Psoas muscle (tissue), 8 donors: ENCODE data around the gene SGO2. TPM values are rescaled to one million over a fixed set of nuclear protein-coding genes. Genes with fewer than 3 reads are reported as not detected.

Experiments
- ATAC-seq, 4 donors: fragments of 200-7000 bp; cut with Tn5 transposase; one replicate each; pipeline ENCODE4 v1.9.1; 2020; ENCODE audit warnings: moderate library complexity in 3 of 4, mild to moderate bottlenecking in 2 of 4
- DNase-seq, 2 donors: peaks; one replicate each; pipeline ENCODE4 v3.0.0-alpha.2; 2020
- H3K27ac ChIP-seq: fragments of 200-600 bp; one replicate; pipeline ENCODE4 v1.8.0; 2022
- H3K27me3 ChIP-seq, 3 donors: fragments of 200-600 bp in 1 of 3; one replicate each; pipeline versions ENCODE4 v1.6.1 to v1.8.0; 2013 to 2022; ENCODE audit warnings: low read length in 2 of 3, mild to moderate bottlenecking in 2 of 3, moderate library complexity in 1 of 3; ENCODE audit not compliant: insufficient read depth in 3 of 3
- H3K36me3 ChIP-seq, 2 donors: fragments of 200-600 bp in 1 of 2; one replicate each; pipeline versions ENCODE4 v1.6.1 to v1.8.0; 2013 to 2022; ENCODE audit warnings: low read depth in 1 of 2, mild to moderate bottlenecking in 1 of 2, moderate library complexity in 1 of 2; ENCODE audit not compliant: insufficient read depth in 1 of 2
- H3K4me1 ChIP-seq: fragments of 200-600 bp; one replicate; pipeline ENCODE4 v1.8.0; 2022
- H3K4me3 ChIP-seq: fragments of 200-600 bp; one replicate; pipeline ENCODE4 v1.8.0; 2022; ENCODE audit warnings: mild to moderate bottlenecking
- H3K9me3 ChIP-seq: fragments of 200-600 bp; one replicate; pipeline ENCODE4 v1.8.0; 2022
- WGBS, 3 donors: extraction: QIAGEN DNeasy Blood & Tissue Kit; methylation state at CpG; one replicate each; pipeline versions ENCODE4 v1.1.6 to v1.1.7; 2013; 5-methylcytosine and 5-hydroxymethylcytosine counted together
- intact Hi-C, 2 donors: fragments of 100-400 bp; cut with DNase I; formaldehyde crosslinking; loops; one replicate each; pipeline versions ENCODE4 v1.11.0 to v1.14.2; 2022
- polyA plus RNA-seq, 3 donors: library from polyadenylated mRNA; stranded (reverse); fragments of 200-250 nt; gene quantifications; one replicate each; pipeline ENCODE4 v1.2.3, GENCODE V29; 2013
- total RNA-seq, 4 donors: library from RNA; stranded (reverse); fragmentation: NEBNext Ultra II Directional in 2 of 4; extraction: Animal tissue kit (Norgen Biotek cat#: 25700) in 2 of 4; gene quantifications; one replicate each; pipeline versions ENCODE4 v1.2.1 to v1.2.4, GENCODE V29; 2021 to 2023
- TF ChIP-seq, protein P1 (sequence below): fragments of 200-600 bp; IDR thresholded peaks from one replicate; pipeline ENCODE4 v1.8.0; 2022; ENCODE audit warnings: antibody characterized with exemption
- donor health status: healthy with polysubstance abuse.
- donor health status: DM: no; HTN: no; CAD: no; lungs with moderate emphysema.
- donor health status: Bipolar disorder and iron deficiency.
- donor health status: healthy.
- donor health status: DM: yes; HTN: yes; CAD: no.
- donor health status: DM: no; HTN: no; CAD: no.
- donor health status: DM: no; HTN: no; CAD: no.
- donor health status: DM: yes; HTN: yes; CAD: no.

SGO2 gene
- total and polyA plus RNA-seq, 7 donors = 0.22 to 2.6 (median 0.57) TPM

DNA sequence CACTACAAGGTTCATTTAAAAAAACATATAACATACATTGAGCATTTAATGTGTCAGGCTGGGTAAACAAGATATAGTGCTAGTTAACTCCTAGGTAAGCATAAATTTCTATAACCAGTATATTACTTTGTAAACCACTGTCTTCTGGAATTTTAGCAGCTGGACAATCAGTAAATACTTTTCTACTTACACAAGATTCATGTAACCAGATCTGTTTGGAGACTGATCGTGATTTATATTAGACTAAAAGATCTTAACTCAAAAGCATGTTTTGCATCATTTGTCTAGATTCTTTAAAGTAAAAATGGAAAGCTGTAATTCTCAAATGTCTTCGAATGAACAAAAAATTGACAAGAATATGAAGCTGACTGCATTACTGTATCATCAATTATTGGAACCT is 941 bp upstream of the SGO2 start:
- no peak overlapping the region for H3K27ac ChIP-seq
- H3K4me1 ChIP-seq = peaks cover 7% of the 10 kb centered on the region
- TF ChIP-seq, protein P1, sequence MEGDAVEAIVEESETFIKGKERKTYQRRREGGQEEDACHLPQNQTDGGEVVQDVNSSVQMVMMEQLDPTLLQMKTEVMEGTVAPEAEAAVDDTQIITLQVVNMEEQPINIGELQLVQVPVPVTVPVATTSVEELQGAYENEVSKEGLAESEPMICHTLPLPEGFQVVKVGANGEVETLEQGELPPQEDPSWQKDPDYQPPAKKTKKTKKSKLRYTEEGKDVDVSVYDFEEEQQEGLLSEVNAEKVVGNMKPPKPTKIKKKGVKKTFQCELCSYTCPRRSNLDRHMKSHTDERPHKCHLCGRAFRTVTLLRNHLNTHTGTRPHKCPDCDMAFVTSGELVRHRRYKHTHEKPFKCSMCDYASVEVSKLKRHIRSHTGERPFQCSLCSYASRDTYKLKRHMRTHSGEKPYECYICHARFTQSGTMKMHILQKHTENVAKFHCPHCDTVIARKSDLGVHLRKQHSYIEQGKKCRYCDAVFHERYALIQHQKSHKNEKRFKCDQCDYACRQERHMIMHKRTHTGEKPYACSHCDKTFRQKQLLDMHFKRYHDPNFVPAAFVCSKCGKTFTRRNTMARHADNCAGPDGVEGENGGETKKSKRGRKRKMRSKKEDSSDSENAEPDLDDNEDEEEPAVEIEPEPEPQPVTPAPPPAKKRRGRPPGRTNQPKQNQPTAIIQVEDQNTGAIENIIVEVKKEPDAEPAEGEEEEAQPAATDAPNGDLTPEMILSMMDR = no peak
- peaks cover 0 to 8% (median 3%) of the 10 kb centered on the region in 3 donors for H3K27me3 ChIP-seq
- 62 to 72% (median 69%) methylated on average over 2 of the region's 2 CpGs for WGBS, 3 donors
- DNase-seq = no peak
- no peak for ATAC-seq
- H3K4me3 ChIP-seq = peak overlapping the region; percentile 87
- H3K36me3 ChIP-seq = no peaks in the 10 kb centered on the region
- intact Hi-C loops = no loop called here
- H3K9me3 ChIP-seq = no peaks in the 10 kb centered on the region

DNA sequence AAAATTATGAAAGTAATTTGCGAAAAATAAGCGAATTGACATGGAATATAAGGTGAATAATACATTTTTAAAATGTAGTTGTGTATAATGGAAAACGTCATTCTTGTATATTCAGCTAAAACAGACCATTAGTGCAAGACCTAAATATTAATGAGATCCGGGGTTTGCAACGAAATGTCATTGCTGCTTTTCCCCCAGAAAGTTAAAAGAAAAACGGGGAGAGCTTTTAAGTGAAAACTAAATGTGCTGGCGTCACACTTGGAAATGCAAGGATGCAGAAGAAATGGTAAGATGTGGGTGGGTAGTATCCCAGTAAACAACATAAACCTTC is 491 bp upstream of the SGO2 start:
- ATAC-seq (no peak), DNase-seq (no peak)
- Histone ChIP-seq H3K27ac (peak overlapping the region; percentile 39), H3K4me3 (peak overlapping the region; percentile 87), H3K9me3 (no peaks in the 10 kb centered on the region), H3K36me3 (no peaks in the 10 kb centered on the region), H3K4me1 (peaks cover 7% of the 10 kb centered on the region), H3K27me3 (peaks cover 0 to 8% (median 3%) of the 10 kb centered on the region in 3 donors)
- intact Hi-C loops = no loop called here
- WGBS, 3 donors = 19 to 25% (median 23%) methylated on average over 7 of the region's 7 CpGs
- TF ChIP-seq, protein P1 = no peak

DNA sequence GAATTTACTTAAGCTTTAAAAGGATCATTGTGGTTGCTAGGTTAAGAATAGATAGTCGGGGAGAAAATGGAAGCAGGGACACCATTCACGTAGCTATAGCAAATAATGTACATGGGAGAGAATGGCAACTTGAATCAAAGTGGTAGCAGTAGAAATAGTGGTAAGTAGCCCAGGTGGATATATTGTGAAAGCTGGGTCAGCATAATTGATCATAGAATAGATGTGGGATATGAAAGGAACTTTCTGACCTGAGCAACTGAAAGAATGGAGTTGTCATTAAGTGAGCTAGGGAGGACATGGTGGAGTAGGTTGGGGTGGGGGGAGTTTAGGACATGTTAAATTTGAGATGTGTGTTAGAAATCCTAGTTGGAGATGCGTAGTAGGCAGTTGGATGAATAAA is 2.2 kb downstream of the SGO2 start:
- Histone ChIP-seq H3K4me3 (no peak overlapping the region), H3K27ac (no peak overlapping the region), H3K27me3 (no peaks in the 10 kb centered on the region), H3K9me3 (no peaks in the 10 kb centered on the region), H3K36me3 (no peaks in the 10 kb centered on the region), H3K4me1 (peaks cover 7% of the 10 kb centered on the region)
- 64 to 93% (median 87%) methylated on average over 3 of the region's 3 CpGs for WGBS, 3 donors
- intact Hi-C loops = no loop called here
- DNase-seq (no peak), ATAC-seq (no peak)
- TF ChIP-seq, protein P1 = no peak

DNA sequence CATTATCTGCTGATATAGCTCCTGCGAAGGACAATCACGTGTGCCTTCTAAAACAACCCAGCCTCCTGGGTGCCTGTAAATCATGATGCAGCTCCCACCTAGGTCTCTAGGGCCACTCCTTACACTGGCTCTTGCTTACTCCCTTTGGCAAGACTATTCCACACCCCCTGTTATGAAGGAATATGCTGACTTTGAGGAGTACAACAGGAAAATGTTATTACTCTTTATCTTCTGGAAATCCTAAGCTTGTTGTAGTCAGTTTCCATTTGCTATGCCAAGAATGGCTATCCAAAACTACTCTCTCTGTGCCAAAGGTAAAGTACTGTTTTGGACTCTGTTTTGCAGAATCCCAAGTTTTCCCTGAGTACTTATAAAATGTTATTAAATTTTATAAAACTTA is 7.7 kb downstream of the SGO2 start:
- Histone ChIP-seq H3K9me3 (no peaks in the 10 kb centered on the region), H3K4me3 (no peak overlapping the region), H3K27me3 (no peaks in the 10 kb centered on the region), H3K36me3 (no peaks in the 10 kb centered on the region), H3K27ac (no peak overlapping the region), H3K4me1 (no peaks in the 10 kb centered on the region)
- no peak for DNase-seq
- no peak for ATAC-seq
- WGBS, 3 donors = 83 to 88% (median 84%) methylated on average over 2 of the region's 2 CpGs
- intact Hi-C loops = no loop called here
- TF ChIP-seq, protein P1 = no peak

DNA sequence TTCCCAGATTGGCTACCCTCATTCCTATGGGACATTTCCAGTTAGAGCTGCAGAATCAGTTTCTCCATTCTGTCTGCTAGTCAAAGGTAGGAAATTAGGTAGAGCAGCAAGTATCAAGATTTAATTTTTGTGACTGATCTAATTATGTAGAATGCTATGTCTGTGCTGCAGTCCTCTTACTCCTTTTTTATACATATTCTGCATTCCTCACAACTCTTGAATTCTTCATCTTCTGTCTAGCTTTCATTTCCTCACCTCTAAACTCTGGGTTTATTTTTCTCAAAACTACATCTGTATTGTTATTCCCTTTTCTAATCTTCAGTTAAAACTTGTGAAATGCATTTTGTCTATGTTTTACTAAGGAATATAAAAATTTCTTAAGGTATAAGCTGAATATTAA is 8.6 kb downstream of the SGO2 start:
- no peak for DNase-seq
- Histone ChIP-seq H3K4me1 (no peaks in the 10 kb centered on the region), H3K27ac (no peak overlapping the region), H3K4me3 (no peak overlapping the region), H3K36me3 (no peaks in the 10 kb centered on the region), H3K9me3 (no peaks in the 10 kb centered on the region), H3K27me3 (no peaks in the 10 kb centered on the region)
- TF ChIP-seq, protein P1 = no peak
- intact Hi-C loops = no loop called here
- ATAC-seq = no peak
